HepG2 (cell line): ENCODE results near the gene SERHL2. TPM values are rescaled to one million over a fixed set of nuclear protein-coding genes. Genes with fewer than 3 reads are reported as not detected.
A peak's percentile ranks its signal among the peaks of the same experiment; 100 is the strongest.

Experiments used
- DR1 ChIP-seq: sonication (generic); formaldehyde crosslinking; IDR thresholded peaks from 2 replicates; pipeline ENCODE4 v1.8.0; 2021; ENCODE audit warnings: mild to moderate bottlenecking, missing genetic modification reagents, inconsistent platforms
- FOSL2 ChIP-seq: sonication (generic); formaldehyde crosslinking; IDR thresholded peaks from 2 replicates; pipeline ENCODE4 v1.4.0; 2020; ENCODE audit warnings: missing genetic modification reagents
- HMG20A ChIP-seq: IDR thresholded peaks from 2 replicates; pipeline ENCODE4 v1.6.1; 2016; ENCODE audit warnings: borderline replicate concordance
- IKZF4 ChIP-seq: sonication (generic); formaldehyde crosslinking; IDR thresholded peaks from 2 replicates; pipeline ENCODE4 v1.5.1; 2020; ENCODE audit warnings: borderline replicate concordance, mild to moderate bottlenecking, low read depth, missing genetic modification reagents; ENCODE audit errors: not compliant biosample characterization
- IRF9 ChIP-seq: sonication (generic); formaldehyde crosslinking; IDR thresholded peaks from 2 replicates; pipeline ENCODE4 v1.8.0; 2022; ENCODE audit warnings: missing genetic modification reagents, mild to moderate bottlenecking, borderline replicate concordance
- ISX ChIP-seq: sonication (generic); formaldehyde crosslinking; conservative IDR thresholded peaks from 2 replicates; pipeline ENCODE4 v1.5.0; 2020; ENCODE audit warnings: missing genetic modification reagents
- NR2F1 ChIP-seq, 2 experiments: fragments of 450-650 bp in 1 of 2; formaldehyde crosslinking in 1 of 2; IDR thresholded peaks; 2 replicates each; pipeline versions ENCODE4 v1.5.0 to v1.6.1; 2016 to 2020; ENCODE audit warnings: mild to moderate bottlenecking in 1 of 2, missing compliant biosample characterization in 1 of 2, missing genetic modification reagents in 1 of 2, moderate library complexity in 1 of 2
- POLR2AphosphoS5 ChIP-seq: IDR thresholded peaks from 2 replicates; pipeline ENCODE4 v1.6.1; 2012; ENCODE audit warnings: low read depth, low read length
- REL ChIP-seq: sonication (generic); formaldehyde crosslinking; conservative IDR thresholded peaks from 2 replicates; pipeline ENCODE4 v1.8.0; 2022; ENCODE audit warnings: mild to moderate bottlenecking, missing genetic modification reagents, moderate library complexity
- RFXAP ChIP-seq: sonication (generic); formaldehyde crosslinking; IDR thresholded peaks from 2 replicates; pipeline ENCODE4 v1.4.0; 2020; ENCODE audit warnings: missing genetic modification reagents, borderline replicate concordance
- TFDP2 ChIP-seq: sonication (generic); formaldehyde crosslinking; IDR thresholded peaks from 2 replicates; pipeline ENCODE4 v1.4.0; 2020; ENCODE audit warnings: missing genetic modification reagents
- THAP8 ChIP-seq: sonication (generic); formaldehyde crosslinking; IDR thresholded peaks from 2 replicates; pipeline ENCODE4 v1.5.1; 2020; ENCODE audit warnings: missing genetic modification reagents, mild to moderate bottlenecking, borderline replicate concordance
- TRIM24 ChIP-seq: sonication (generic); formaldehyde crosslinking; IDR thresholded peaks from 2 replicates; pipeline ENCODE4 v1.8.0; 2022; ENCODE audit warnings: mild to moderate bottlenecking, missing genetic modification reagents
- ZFP90 ChIP-seq: sonication (generic); formaldehyde crosslinking; IDR thresholded peaks from 2 replicates; pipeline ENCODE4 v1.8.0; 2022; ENCODE audit warnings: missing genetic modification reagents, mild to moderate bottlenecking, inconsistent platforms, borderline replicate concordance
- ZNF556 ChIP-seq: sonication (generic); formaldehyde crosslinking; IDR thresholded peaks from 2 replicates; pipeline ENCODE4 v1.4.0; 2020; ENCODE audit warnings: mild to moderate bottlenecking, missing genetic modification reagents, borderline replicate concordance
- ZNF567 ChIP-seq: sonication (generic); formaldehyde crosslinking; IDR thresholded peaks from 2 replicates; pipeline ENCODE4 v1.8.1; 2023; ENCODE audit warnings: mild to moderate bottlenecking, missing genetic modification reagents, borderline replicate concordance
- ZNF574 ChIP-seq: sonication (generic); formaldehyde crosslinking; IDR thresholded peaks from 2 replicates; pipeline ENCODE4 v1.4.0; 2020; ENCODE audit warnings: missing genetic modification reagents
- ZNF607 ChIP-seq: sonication (generic); formaldehyde crosslinking; IDR thresholded peaks from 2 replicates; pipeline ENCODE4 v1.5.1; 2020; ENCODE audit warnings: missing genetic modification reagents, mild to moderate bottlenecking, borderline replicate concordance
- ZNF704 ChIP-seq: sonication (generic); formaldehyde crosslinking; IDR thresholded peaks from 2 replicates; pipeline ENCODE4 v1.8.1; 2023; ENCODE audit warnings: mild to moderate bottlenecking, inconsistent platforms, moderate library complexity, missing genetic modification reagents, borderline replicate concordance
- ZNF768 ChIP-seq: sonication (generic); formaldehyde crosslinking; IDR thresholded peaks from 2 replicates; pipeline ENCODE4 v1.4.0; 2020; ENCODE audit warnings: missing genetic modification reagents
- ZNF773 ChIP-seq: sonication (generic); formaldehyde crosslinking; IDR thresholded peaks from 2 replicates; pipeline ENCODE4 v1.4.0; 2020; ENCODE audit warnings: missing genetic modification reagents, borderline replicate concordance
- ZNF782 ChIP-seq: sonication (generic); formaldehyde crosslinking; IDR thresholded peaks from 2 replicates; pipeline ENCODE4 v1.4.0; 2020; ENCODE audit warnings: missing genetic modification reagents, mild to moderate bottlenecking, borderline replicate concordance
- polyA plus RNA-seq, 8 experiments: library from polyadenylated mRNA; depleted of rRNA in 3 of 8; stranded (reverse) in 7 of 8; unstranded in 1 of 8; fragments of >200 nt; fragmentation: Illumina TruSeq in 4 of 8; extraction: Trizol in 4 of 8; gene quantifications; 2 replicates each; pipeline versions ENCODE4 v1.2.1 to v1.2.3, GENCODE V29; 2011 to 2016; ENCODE audit warnings: low read depth in 4 of 8, missing spikeins in 1 of 8, mixed read lengths in 1 of 8; ENCODE audit not compliant: insufficient read depth in 1 of 8
- total RNA-seq, 5 experiments: library from RNA; depleted of rRNA; stranded (reverse); fragments of >200 nt; fragmentation: Illumina TruSeq; extraction: Trizol; gene quantifications; 2 replicates each; pipeline ENCODE4 v1.2.3, GENCODE V29; 2016; ENCODE audit warnings: low read depth in 1 of 5

The SERHL2 gene
- total and polyA plus RNA-seq, 2 of the 13 experiments (the other 11 are each of a cell fraction or from before 2014, with no cell fraction given): 1.0 to 1.8 TPM

GRCh38 chr22:42621505-42622002 is 67.8 kb downstream of the SERHL2 start (continued):
- TF ChIP-seq NR2F1 (CRISPR knock-in tag; IDR thresholded peaks at IDR 0.05): no peak
- TF ChIP-seq ZNF704: no peak
- TF ChIP-seq ZNF574: peak; percentile 35; the same call in 1 of the 2 replicates
- TF ChIP-seq ZNF556 (CRISPR knock-in tag): no peak
- TF ChIP-seq DR1: no peak
- no peak for TF ChIP-seq TFDP2 (CRISPR knock-in tag)
- no peak for TF ChIP-seq IKZF4 (CRISPR knock-in tag)
- TF ChIP-seq THAP8 (CRISPR knock-in tag): no peak
- no peak; the same call in 1 of the 2 replicates for TF ChIP-seq POLR2AphosphoS5
- TF ChIP-seq RFXAP (CRISPR knock-in tag): no peak
- TF ChIP-seq ZNF782: 0 out of 2 replicates have a peak, but pooled peaks have one; percentile 43
- no peak for TF ChIP-seq ZNF567 (CRISPR knock-in tag)
- TF ChIP-seq IRF9 (CRISPR knock-in tag): 0 out of 2 replicates have a peak, but pooled peaks have one; percentile 23
- peak; percentile 41; the same call in 1 of the 2 replicates for TF ChIP-seq ZNF768 (CRISPR knock-in tag)
- TF ChIP-seq ZNF773 (CRISPR knock-in tag): no peak
- no peak for TF ChIP-seq REL
- no peak for TF ChIP-seq ZNF607 (CRISPR knock-in tag)
- no peak for TF ChIP-seq ZFP90
- no peak for TF ChIP-seq ISX (CRISPR knock-in tag)
- no peak for TF ChIP-seq HMG20A (CRISPR knock-in tag)
- no peak for TF ChIP-seq TRIM24 (CRISPR knock-in tag)
- TF ChIP-seq FOSL2 (CRISPR knock-in tag): 0 out of 2 replicates have a peak, but pooled peaks have one; percentile 11
